PC-3 (cell line): ENCODE results near the gene MACROH2A1. TPM values are rescaled to one million over a fixed set of nuclear protein-coding genes. Genes with fewer than 3 reads are reported as not detected.

Source experiments
- ATAC-seq: fragments of 200-7000 bp; cut with Tn5 transposase; 2 replicates; pipeline ENCODE4 v1.9.1; 2020; ENCODE audit warnings: mild to moderate bottlenecking, moderate library complexity
- BruUV-seq: library from RNA; stranded (reverse); fragments of 400-500 nt; replicated peaks from 2 replicates; lab custom pipeline; 2021; lab: Mats Ljungman, UMichigan
- CTCF ChIA-PET: fragments of 300-600 bp; sonication (Branson Sonifier 250); formaldehyde crosslinking; loops from one replicate; lab custom pipeline; 2022; ENCODE audit warnings: antibody characterized with exemption; lab: Charles Lee
- POLR2A ChIA-PET: fragments of 300-600 bp; sonication (Branson Sonifier 250); formaldehyde crosslinking; loops from one replicate; lab custom pipeline; 2022; ENCODE audit warnings: antibody characterized with exemption; ENCODE audit not compliant: unreplicated experiment; lab: Charles Lee
- DNase-seq: peaks from one replicate; pipeline ENCODE4 v3.0.0-alpha.2; 2015
- H2AFZ ChIP-seq: fragments of 300-600 bp; sonication (generic); 2 replicates; pipeline ENCODE4 v1.6.0; 2016; ENCODE audit warnings: antibody characterized with exemption, low read length
- H3F3A ChIP-seq: fragments of 300-600 bp; sonication (generic); one replicate; pipeline ENCODE4 v1.6.0; 2017; ENCODE audit warnings: antibody characterized with exemption, low read length, control low read depth, mild to moderate bottlenecking; ENCODE audit not compliant: unreplicated experiment
- H3K27ac ChIP-seq: fragments of 300-600 bp; sonication (generic); 2 replicates; pipeline ENCODE4 v1.5.1; 2016; ENCODE audit warnings: mild to moderate bottlenecking, low read length
- H3K27me3 ChIP-seq: fragments of 300-600 bp; sonication (generic); 2 replicates; pipeline ENCODE4 v1.6.1; 2016; ENCODE audit warnings: low read length, mixed read lengths
- H3K36me3 ChIP-seq: fragments of 300-600 bp; sonication (generic); 2 replicates; pipeline ENCODE4 v1.6.1; 2016; ENCODE audit warnings: low read depth, mixed run types, low read length, mixed read lengths
- H3K4me1 ChIP-seq: fragments of 300-600 bp; sonication (generic); 2 replicates; pipeline ENCODE4 v1.5.1; 2016; ENCODE audit warnings: low read length; ENCODE audit not compliant: insufficient read depth
- H3K4me2 ChIP-seq: fragments of 300-600 bp; sonication (generic); 2 replicates; pipeline ENCODE4 v1.6.0; 2016; ENCODE audit warnings: low read length
- H3K4me3 ChIP-seq: fragments of 300-600 bp; sonication (generic); 2 replicates; pipeline ENCODE4 v1.5.1; 2016; ENCODE audit warnings: mild to moderate bottlenecking, low read length, mixed read lengths
- H3K79me2 ChIP-seq: fragments of 300-600 bp; sonication (generic); 2 replicates; pipeline ENCODE4 v1.6.1; 2017; ENCODE audit warnings: low read length, mixed read lengths
- H3K9ac ChIP-seq: fragments of 300-600 bp; sonication (generic); 2 replicates; pipeline ENCODE4 v1.6.0; 2016; ENCODE audit warnings: mild to moderate bottlenecking, low read length
- H3K9me2 ChIP-seq: fragments of 300-600 bp; sonication (generic); replicated peaks from 2 replicates; pipeline ENCODE4 v1.6.1; 2016; ENCODE audit warnings: mixed run types, low read length, mixed read lengths
- H3K9me3 ChIP-seq: fragments of 300-600 bp; sonication (generic); 2 replicates; pipeline ENCODE4 v1.6.1; 2016; ENCODE audit warnings: low read length, mixed read lengths
- H4K20me1 ChIP-seq: fragments of 300-600 bp; sonication (generic); 2 replicates; pipeline ENCODE4 v1.6.1; 2016; ENCODE audit warnings: low read length, mixed read lengths
- CTCF ChIP-seq: fragments of 300-600 bp; sonication (generic); conservative IDR thresholded peaks from 2 replicates; pipeline ENCODE4 v1.5.1; 2017; ENCODE audit warnings: antibody characterized with exemption, low read depth, mild to moderate bottlenecking, low read length
- EZH2 ChIP-seq: fragments of 300-600 bp; sonication (generic); IDR thresholded peaks from one replicate; pipeline ENCODE4 v1.6.1; 2017; ENCODE audit warnings: antibody characterized with exemption, mild to moderate bottlenecking, low read length; ENCODE audit not compliant: unreplicated experiment
- EZH2phosphoT487 ChIP-seq: fragments of 300-600 bp; sonication (generic); IDR thresholded peaks from 2 replicates; pipeline ENCODE4 v1.6.1; 2018; ENCODE audit warnings: mild to moderate bottlenecking, antibody characterized with exemption, low read length, borderline replicate concordance
- intact Hi-C: fragments of 100-400 bp; cut with micrococcal nuclease; formaldehyde crosslinking; loops from 2 replicates; pipeline ENCODE4 v1.9.0; 2023
- total RNA-seq: library from RNA; depleted of rRNA; stranded (reverse); fragments of >200 nt; gene quantifications from 2 replicates; pipeline ENCODE4 v1.2.3, GENCODE V29; 2014

MACROH2A1 gene
- total RNA-seq, 1 experiment from 2014 or later, result 388 TPM

GRCh38 chr5:135423846-135424168, 24.8 kb upstream of the MACROH2A1 start:
- Histone ChIP-seq H3K4me2 (no peak overlapping the region), H3K27ac (no peak overlapping the region), H3K9me3 (no peaks in the 10 kb centered on the region), H3K4me3 (no peak overlapping the region), H3K4me1 (no peaks in the 10 kb centered on the region), H3K9me2 (no peaks in the 10 kb centered on the region), H3K9ac (no peak overlapping the region), H3K79me2 (no peaks in the 10 kb centered on the region), H3K27me3 (peaks cover 5% of the 10 kb centered on the region), H2AFZ (no peak overlapping the region), H3K36me3 (no peaks in the 10 kb centered on the region), H3F3A (no peaks in the 10 kb centered on the region), H4K20me1 (no peaks in the 10 kb centered on the region)
- intact Hi-C loops, result no loop called here
- BruUV-seq, result no TSS peak
- no peak for TF ChIP-seq EZH2
- TF ChIP-seq CTCF, result no peak
- no peak for TF ChIP-seq EZH2phosphoT487
- ATAC-seq (no peak), DNase-seq (no peak)
- CTCF ChIA-PET, result no interaction called here
- POLR2A ChIA-PET, result no interaction called here

DNA sequence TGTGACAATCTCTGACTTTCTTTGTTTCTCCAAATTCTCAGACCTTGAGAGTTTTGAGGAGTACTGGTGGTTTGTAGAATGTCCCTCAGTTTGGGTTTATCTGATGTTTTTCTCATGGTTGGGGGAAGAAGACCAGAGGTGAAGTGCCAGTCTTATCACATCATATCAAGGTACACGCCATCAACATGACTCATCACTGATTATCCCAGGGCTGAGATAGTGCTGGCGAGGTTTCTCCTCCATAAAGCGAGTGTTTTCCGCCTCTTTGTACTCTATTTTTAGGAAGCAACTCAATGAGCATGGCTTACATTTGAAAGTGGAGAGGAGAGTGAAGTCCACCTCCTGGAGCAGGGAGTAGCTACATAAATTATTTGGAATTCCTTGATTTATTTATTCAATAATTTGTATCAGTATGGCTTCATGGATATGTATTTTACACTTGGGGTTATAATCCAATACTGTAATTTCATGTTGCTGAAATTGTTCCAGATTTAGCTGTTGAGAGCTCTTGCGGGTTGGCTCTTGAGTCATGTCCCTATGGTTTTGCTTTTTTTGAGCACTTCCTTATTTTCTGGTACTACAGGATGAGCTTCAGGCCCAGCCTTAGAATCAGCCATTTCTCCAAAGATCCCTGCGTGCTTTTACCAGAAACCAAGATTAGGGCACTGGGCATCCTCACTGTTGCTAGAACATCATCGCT, 24.3 kb upstream of the MACROH2A1 start:
- Histone ChIP-seq H3F3A (no peaks in the 10 kb centered on the region), H3K4me2 (no peak overlapping the region), H2AFZ (no peak overlapping the region), H3K9ac (no peak overlapping the region), H4K20me1 (no peaks in the 10 kb centered on the region), H3K4me3 (no peak overlapping the region), H3K9me2 (no peaks in the 10 kb centered on the region), H3K27me3 (peaks cover 8% of the 10 kb centered on the region), H3K9me3 (no peaks in the 10 kb centered on the region), H3K36me3 (no peaks in the 10 kb centered on the region), H3K27ac (no peak overlapping the region), H3K79me2 (no peaks in the 10 kb centered on the region), H3K4me1 (no peaks in the 10 kb centered on the region)
- no peak for ATAC-seq
- intact Hi-C loops, result no loop called here
- no peak for DNase-seq
- POLR2A ChIA-PET, result no interaction called here
- CTCF ChIA-PET, result no interaction called here
- TF ChIP-seq CTCF (no peak), EZH2phosphoT487 (no peak), EZH2 (no peak)
- BruUV-seq, result no TSS peak

- CTCF ChIA-PET, result no interaction called here
Measured at GRCh38 chr5:135422419-135422818, 23.4 kb upstream of the MACROH2A1 start.

More at GRCh38 chr5:135422419-135422818, 23.4 kb upstream of the MACROH2A1 start:
- Histone ChIP-seq H3K9ac (no peak overlapping the region), H3K9me3 (no peaks in the 10 kb centered on the region), H4K20me1 (no peaks in the 10 kb centered on the region), H3K4me2 (no peak overlapping the region), H2AFZ (no peak overlapping the region), H3K36me3 (no peaks in the 10 kb centered on the region), H3K27ac (no peak overlapping the region), H3K79me2 (no peaks in the 10 kb centered on the region), H3K4me1 (no peaks in the 10 kb centered on the region), H3K9me2 (no peaks in the 10 kb centered on the region), H3K4me3 (no peak overlapping the region), H3K27me3 (peaks cover 10% of the 10 kb centered on the region), H3F3A (no peaks in the 10 kb centered on the region)
- no peak for TF ChIP-seq EZH2phosphoT487
- TF ChIP-seq CTCF, result no peak
- TF ChIP-seq EZH2, result no peak
- no TSS peak for BruUV-seq
- no peak for DNase-seq
- POLR2A ChIA-PET, result no interaction called here
- intact Hi-C loops, result no loop called here
- no peak for ATAC-seq
